K562 (cell line): ENCODE results near the gene TMEM164. TPM values are rescaled to one million over a fixed set of nuclear protein-coding genes. Genes with fewer than 3 reads are reported as not detected.

Source experiments
- DMBX1 ChIP-seq: fragments of 250-450 bp; sonication (Bioruptor Pico); IDR thresholded peaks from 2 replicates; pipeline ENCODE4 v1.8.0; 2022; ENCODE audit warnings: inconsistent platforms, mild to moderate bottlenecking, moderate library complexity, borderline replicate concordance
- GTF2E2 ChIP-seq: fragments of 200-800 bp; sonication (Bioruptor generic); IDR thresholded peaks from 2 replicates; pipeline ENCODE4 v1.6.1; 2016; ENCODE audit warnings: missing genetic modification characterization, missing compliant biosample characterization
- HMGN3 ChIP-seq: IDR thresholded peaks from 2 replicates; pipeline ENCODE4 v1.6.1; 2011; ENCODE audit warnings: borderline replicate concordance, low read depth, mild to moderate bottlenecking, mixed read lengths, low read length; ENCODE audit not compliant: insufficient read length; ENCODE audit errors: extremely low read depth
- MAZ ChIP-seq, 2 experiments: fragments of 450-650 bp in 1 of 2; sonication (generic) in 1 of 2; formaldehyde crosslinking; IDR thresholded peaks in 1 of 2; conservative IDR thresholded peaks in 1 of 2; 2 replicates each; pipeline versions ENCODE4 v1.4.0 to v1.5.0; 2020; ENCODE audit warnings: mild to moderate bottlenecking in 1 of 2, missing genetic modification reagents in 1 of 2
- MEF2D ChIP-seq: conservative IDR thresholded peaks from 2 replicates; pipeline ENCODE4 v1.6.1; 2016; ENCODE audit warnings: low read depth, missing genetic modification characterization, missing compliant biosample characterization
- NFIC ChIP-seq: fragments of 450-650 bp; IDR thresholded peaks from 2 replicates; pipeline ENCODE4 v1.6.1; 2017; ENCODE audit warnings: mild to moderate bottlenecking, inconsistent platforms
- POU5F1 ChIP-seq: fragments of 150-350 bp; IDR thresholded peaks from 2 replicates; pipeline ENCODE4 v1.6.1; 2014; ENCODE audit warnings: borderline replicate concordance, low read length, low read depth, mild to moderate bottlenecking; ENCODE audit not compliant: partially characterized antibody
- TCFL5 ChIP-seq: fragments of 250-450 bp; sonication (Bioruptor Pico); conservative IDR thresholded peaks from 2 replicates; pipeline ENCODE4 v1.6.1; 2021; ENCODE audit warnings: mild to moderate bottlenecking, moderate library complexity, matching md5 sums
- polyA plus RNA-seq, 8 experiments: library from polyadenylated mRNA; depleted of rRNA in 4 of 8; stranded (reverse) in 5 of 8; unstranded in 3 of 8; fragments of >200 nt; fragmentation: Nextera tagmentation in 2 of 8; fragmentation: Illumina TruSeq in 1 of 8; extraction: Ambion mirVana in 2 of 8; extraction: Trizol in 1 of 8; gene quantifications; 2 replicates each; pipeline versions ENCODE4 v1.2.1 to v1.2.3, GENCODE V29; 2011 to 2014; ENCODE audit warnings: inconsistent platforms in 1 of 8, missing spikeins in 1 of 8
- total RNA-seq, 7 experiments: library from RNA; depleted of rRNA in 6 of 7; stranded (reverse); fragments of >200 nt in 6 of 7; fragmentation: Illumina TruSeq in 2 of 7; extraction: Trizol in 2 of 7; gene quantifications; 2 replicates each; pipeline versions ENCODE4 v1.2.1 to v1.2.3, GENCODE V29; 2011 to 2021; ENCODE audit warnings: low replicate concordance in 1 of 7
- TF ChIP-seq, protein P1 (sequence below): IDR thresholded peaks from 3 replicates; pipeline ENCODE4 v1.6.1; 2011; ENCODE audit warnings: borderline replicate concordance, mild to moderate bottlenecking, moderate library complexity; ENCODE audit not compliant: insufficient read length; ENCODE audit errors: extremely low read depth
- TF ChIP-seq, protein P2 (sequence below): fragments of 450-650 bp; formaldehyde crosslinking; IDR thresholded peaks from 2 replicates; pipeline ENCODE4 v1.4.0; 2022; ENCODE audit warnings: missing genetic modification characterization
- TF ChIP-seq, protein P3 (sequence below): sonication (generic); formaldehyde crosslinking; IDR thresholded peaks from 2 replicates; pipeline ENCODE4 v1.9.0; 2022; ENCODE audit warnings: mild to moderate bottlenecking, missing genetic modification reagents
- TF ChIP-seq, protein P4 (sequence below): fragments of 250-450 bp; sonication (Bioruptor Pico); IDR thresholded peaks from 2 replicates; pipeline ENCODE4 v1.5.0; 2022; ENCODE audit warnings: mild to moderate bottlenecking
- TF ChIP-seq, protein P5 (sequence below): fragments of 450-650 bp; IDR thresholded peaks from 2 replicates; pipeline ENCODE4 v1.6.1; 2018; ENCODE audit not compliant: partially characterized antibody

The TMEM164 gene
- total and polyA plus RNA-seq, 9 of the 15 experiments (the other 6 are each of a cell fraction or from before 2014, with no cell fraction given), result 2.4 to 57.3 (median 23.1) TPM

DNA sequence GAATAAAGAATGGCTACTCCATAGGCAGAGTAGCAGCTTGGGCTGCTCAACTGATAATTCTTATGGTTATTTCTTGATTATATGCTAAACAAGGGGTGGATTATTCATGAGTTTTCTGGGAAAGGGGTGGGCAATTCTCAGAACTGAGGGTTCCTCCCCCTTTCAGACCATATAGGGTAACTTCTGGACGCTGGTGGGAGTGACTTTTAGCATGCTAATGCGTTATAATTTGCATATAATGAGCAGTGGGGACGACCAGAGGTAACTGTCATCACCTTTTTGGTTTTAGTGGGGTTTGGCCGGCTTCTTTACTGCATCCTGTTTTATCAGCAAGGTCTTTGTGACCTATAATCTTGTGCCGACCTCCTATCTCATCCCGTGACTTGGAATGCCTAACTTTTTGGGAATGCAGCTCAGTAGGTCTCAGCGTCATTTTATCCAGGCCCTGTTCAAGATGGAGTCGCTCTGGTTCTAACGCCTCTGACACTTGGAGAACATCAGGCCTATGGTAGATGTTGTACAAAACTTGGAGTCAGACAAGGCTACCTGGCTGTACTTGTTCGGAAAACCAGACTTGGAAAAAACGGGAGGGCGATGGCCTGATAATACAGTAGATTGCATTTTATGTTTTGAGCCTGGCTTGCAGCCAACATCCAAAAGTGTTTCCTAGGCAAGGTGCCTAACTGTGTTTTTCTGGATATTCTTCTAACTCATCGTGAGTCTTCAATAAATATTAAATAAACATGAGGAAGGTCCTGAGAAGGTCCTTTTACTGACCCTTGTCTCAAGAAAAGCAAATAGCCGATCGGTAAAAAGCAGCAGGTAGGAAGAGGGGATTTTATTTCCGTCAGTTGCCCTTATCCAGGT lies 1.8 kb upstream of the TMEM164 start (continued):
- TF ChIP-seq, protein P1, sequence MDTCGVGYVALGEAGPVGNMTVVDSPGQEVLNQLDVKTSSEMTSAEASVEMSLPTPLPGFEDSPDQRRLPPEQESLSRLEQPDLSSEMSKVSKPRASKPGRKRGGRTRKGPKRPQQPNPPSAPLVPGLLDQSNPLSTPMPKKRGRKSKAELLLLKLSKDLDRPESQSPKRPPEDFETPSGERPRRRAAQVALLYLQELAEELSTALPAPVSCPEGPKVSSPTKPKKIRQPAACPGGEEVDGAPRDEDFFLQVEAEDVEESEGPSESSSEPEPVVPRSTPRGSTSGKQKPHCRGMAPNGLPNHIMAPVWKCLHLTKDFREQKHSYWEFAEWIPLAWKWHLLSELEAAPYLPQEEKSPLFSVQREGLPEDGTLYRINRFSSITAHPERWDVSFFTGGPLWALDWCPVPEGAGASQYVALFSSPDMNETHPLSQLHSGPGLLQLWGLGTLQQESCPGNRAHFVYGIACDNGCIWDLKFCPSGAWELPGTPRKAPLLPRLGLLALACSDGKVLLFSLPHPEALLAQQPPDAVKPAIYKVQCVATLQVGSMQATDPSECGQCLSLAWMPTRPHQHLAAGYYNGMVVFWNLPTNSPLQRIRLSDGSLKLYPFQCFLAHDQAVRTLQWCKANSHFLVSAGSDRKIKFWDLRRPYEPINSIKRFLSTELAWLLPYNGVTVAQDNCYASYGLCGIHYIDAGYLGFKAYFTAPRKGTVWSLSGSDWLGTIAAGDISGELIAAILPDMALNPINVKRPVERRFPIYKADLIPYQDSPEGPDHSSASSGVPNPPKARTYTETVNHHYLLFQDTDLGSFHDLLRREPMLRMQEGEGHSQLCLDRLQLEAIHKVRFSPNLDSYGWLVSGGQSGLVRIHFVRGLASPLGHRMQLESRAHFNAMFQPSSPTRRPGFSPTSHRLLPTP, result no peak
- TF ChIP-seq NFIC, result peak; percentile 87
- TF ChIP-seq, protein P2, sequence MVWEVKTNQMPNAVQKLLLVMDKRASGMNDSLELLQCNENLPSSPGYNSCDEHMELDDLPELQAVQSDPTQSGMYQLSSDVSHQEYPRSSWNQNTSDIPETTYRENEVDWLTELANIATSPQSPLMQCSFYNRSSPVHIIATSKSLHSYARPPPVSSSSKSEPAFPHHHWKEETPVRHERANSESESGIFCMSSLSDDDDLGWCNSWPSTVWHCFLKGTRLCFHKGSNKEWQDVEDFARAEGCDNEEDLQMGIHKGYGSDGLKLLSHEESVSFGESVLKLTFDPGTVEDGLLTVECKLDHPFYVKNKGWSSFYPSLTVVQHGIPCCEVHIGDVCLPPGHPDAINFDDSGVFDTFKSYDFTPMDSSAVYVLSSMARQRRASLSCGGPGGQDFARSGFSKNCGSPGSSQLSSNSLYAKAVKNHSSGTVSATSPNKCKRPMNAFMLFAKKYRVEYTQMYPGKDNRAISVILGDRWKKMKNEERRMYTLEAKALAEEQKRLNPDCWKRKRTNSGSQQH, result peak; percentile 97
- TF ChIP-seq, protein P3, sequence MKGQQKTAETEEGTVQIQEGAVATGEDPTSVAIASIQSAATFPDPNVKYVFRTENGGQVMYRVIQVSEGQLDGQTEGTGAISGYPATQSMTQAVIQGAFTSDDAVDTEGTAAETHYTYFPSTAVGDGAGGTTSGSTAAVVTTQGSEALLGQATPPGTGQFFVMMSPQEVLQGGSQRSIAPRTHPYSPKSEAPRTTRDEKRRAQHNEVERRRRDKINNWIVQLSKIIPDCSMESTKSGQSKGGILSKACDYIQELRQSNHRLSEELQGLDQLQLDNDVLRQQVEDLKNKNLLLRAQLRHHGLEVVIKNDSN, result no peak
- peak; percentile 95 for TF ChIP-seq TCFL5 (CRISPR knock-in tag)
- TF ChIP-seq, protein P4, sequence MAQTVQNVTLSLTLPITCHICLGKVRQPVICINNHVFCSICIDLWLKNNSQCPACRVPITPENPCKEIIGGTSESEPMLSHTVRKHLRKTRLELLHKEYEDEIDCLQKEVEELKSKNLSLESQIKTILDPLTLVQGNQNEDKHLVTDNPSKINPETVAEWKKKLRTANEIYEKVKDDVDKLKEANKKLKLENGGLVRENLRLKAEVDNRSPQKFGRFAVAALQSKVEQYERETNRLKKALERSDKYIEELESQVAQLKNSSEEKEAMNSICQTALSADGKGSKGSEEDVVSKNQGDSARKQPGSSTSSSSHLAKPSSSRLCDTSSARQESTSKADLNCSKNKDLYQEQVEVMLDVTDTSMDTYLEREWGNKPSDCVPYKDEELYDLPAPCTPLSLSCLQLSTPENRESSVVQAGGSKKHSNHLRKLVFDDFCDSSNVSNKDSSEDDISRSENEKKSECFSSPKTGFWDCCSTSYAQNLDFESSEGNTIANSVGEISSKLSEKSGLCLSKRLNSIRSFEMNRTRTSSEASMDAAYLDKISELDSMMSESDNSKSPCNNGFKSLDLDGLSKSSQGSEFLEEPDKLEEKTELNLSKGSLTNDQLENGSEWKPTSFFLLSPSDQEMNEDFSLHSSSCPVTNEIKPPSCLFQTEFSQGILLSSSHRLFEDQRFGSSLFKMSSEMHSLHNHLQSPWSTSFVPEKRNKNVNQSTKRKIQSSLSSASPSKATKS, result peak; percentile 95
- no peak for TF ChIP-seq POU5F1
- peak; percentile 98 for TF ChIP-seq MEF2D (tag)
- no peak for TF ChIP-seq HMGN3
- TF ChIP-seq MAZ (CRISPR knock-in tag; conservative IDR thresholded peaks at IDR 0.05 in 1 of 2, IDR thresholded peaks at IDR 0.05 in 1 of 2), result peak in 1 of 2 experiments; percentile 96; a peak in 2 of 4 replicates
- TF ChIP-seq GTF2E2 (tag), result peak; percentile 86; the same call in 1 of the 2 replicates
- TF ChIP-seq, protein P5, sequence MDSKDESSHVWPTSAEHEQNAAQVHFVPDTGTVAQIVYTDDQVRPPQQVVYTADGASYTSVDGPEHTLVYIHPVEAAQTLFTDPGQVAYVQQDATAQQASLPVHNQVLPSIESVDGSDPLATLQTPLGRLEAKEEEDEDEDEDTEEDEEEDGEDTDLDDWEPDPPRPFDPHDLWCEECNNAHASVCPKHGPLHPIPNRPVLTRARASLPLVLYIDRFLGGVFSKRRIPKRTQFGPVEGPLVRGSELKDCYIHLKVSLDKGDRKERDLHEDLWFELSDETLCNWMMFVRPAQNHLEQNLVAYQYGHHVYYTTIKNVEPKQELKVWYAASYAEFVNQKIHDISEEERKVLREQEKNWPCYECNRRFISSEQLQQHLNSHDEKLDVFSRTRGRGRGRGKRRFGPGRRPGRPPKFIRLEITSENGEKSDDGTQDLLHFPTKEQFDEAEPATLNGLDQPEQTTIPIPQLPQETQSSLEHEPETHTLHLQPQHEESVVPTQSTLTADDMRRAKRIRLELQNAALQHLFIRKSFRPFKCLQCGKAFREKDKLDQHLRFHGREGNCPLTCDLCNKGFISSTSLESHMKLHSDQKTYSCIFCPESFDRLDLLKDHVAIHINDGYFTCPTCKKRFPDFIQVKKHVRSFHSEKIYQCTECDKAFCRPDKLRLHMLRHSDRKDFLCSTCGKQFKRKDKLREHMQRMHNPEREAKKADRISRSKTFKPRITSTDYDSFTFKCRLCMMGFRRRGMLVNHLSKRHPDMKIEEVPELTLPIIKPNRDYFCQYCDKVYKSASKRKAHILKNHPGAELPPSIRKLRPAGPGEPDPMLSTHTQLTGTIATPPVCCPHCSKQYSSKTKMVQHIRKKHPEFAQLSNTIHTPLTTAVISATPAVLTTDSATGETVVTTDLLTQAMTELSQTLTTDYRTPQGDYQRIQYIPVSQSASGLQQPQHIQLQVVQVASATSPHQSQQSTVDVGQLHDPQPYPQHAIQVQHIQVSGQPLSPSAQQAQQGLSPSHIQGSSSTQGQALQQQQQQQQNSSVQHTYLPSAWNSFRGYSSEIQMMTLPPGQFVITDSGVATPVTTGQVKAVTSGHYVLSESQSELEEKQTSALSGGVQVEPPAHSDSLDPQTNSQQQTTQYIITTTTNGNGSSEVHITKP, result no peak
- peak; percentile 99 for TF ChIP-seq DMBX1
